GM23338 (cell line): ENCODE measurements around the gene MTNR1B. TPM values are rescaled to one million over a fixed set of nuclear protein-coding genes. Genes with fewer than 3 reads are reported as not detected.

Source experiments
- ATAC-seq: fragments of 200-7000 bp; cut with Tn5 transposase; 3 replicates; pipeline ENCODE4 v1.9.1; 2020
- DNase-seq: peaks from one replicate; pipeline ENCODE4 v3.0.0-alpha.2; 2015; ENCODE audit warnings: low spot score
- H2AFZ ChIP-seq: fragments of 200-600 bp; sonication (generic); 2 replicates; pipeline ENCODE4 v1.8.0; 2016; ENCODE audit warnings: antibody characterized with exemption, mild to moderate bottlenecking, moderate library complexity
- H3F3A ChIP-seq: fragments of 200-600 bp; sonication (generic); replicated peaks from 2 replicates; pipeline ENCODE4 v1.8.0; 2017; ENCODE audit warnings: antibody characterized with exemption, mixed run types, low read depth
- H3K27ac ChIP-seq: fragments of 200-600 bp; sonication (generic); 2 replicates; pipeline ENCODE4 v1.6.1; 2016; ENCODE audit warnings: low read depth
- H3K27me3 ChIP-seq: fragments of 200-600 bp; sonication (generic); 2 replicates; pipeline ENCODE4 v1.8.0; 2016; ENCODE audit warnings: mild to moderate bottlenecking, mixed run types, moderate library complexity; ENCODE audit not compliant: insufficient read depth
- H3K36me3 ChIP-seq: fragments of 200-600 bp; sonication (generic); 2 replicates; pipeline ENCODE4 v1.8.0; 2016; ENCODE audit warnings: mild to moderate bottlenecking; ENCODE audit not compliant: insufficient read depth
- H3K4me1 ChIP-seq: fragments of 200-600 bp; sonication (generic); 2 replicates; pipeline ENCODE4 v1.8.0; 2016; ENCODE audit warnings: mild to moderate bottlenecking, moderate library complexity; ENCODE audit not compliant: insufficient read depth
- H3K4me2 ChIP-seq: fragments of 200-600 bp; sonication (generic); 2 replicates; pipeline ENCODE4 v1.7.1; 2017; ENCODE audit warnings: mixed run types
- H3K4me3 ChIP-seq: fragments of 200-600 bp; sonication (generic); 2 replicates; pipeline ENCODE4 v1.6.1; 2016; ENCODE audit warnings: mixed run types
- H3K79me2 ChIP-seq: fragments of 200-600 bp; sonication (generic); replicated peaks from 2 replicates; pipeline ENCODE4 v1.8.0; 2017; ENCODE audit warnings: mild to moderate bottlenecking; ENCODE audit not compliant: insufficient read depth
- H3K9me2 ChIP-seq: fragments of 200-600 bp; sonication (generic); 2 replicates; pipeline ENCODE4 v1.8.0; 2017; ENCODE audit not compliant: insufficient read depth
- H4K20me1 ChIP-seq: fragments of 200-600 bp; sonication (generic); replicated peaks from 2 replicates; pipeline ENCODE4 v1.8.0; 2017; ENCODE audit warnings: mild to moderate bottlenecking; ENCODE audit not compliant: insufficient read depth
- H3K27ac Mint-ChIP-seq: 2 replicates; pipeline ENCODE4 v1.8.0; 2020; ENCODE audit warnings: inconsistent platforms, mild to moderate bottlenecking, moderate library complexity, mixed read lengths
- H3K27me3 Mint-ChIP-seq: 3 replicates; pipeline ENCODE4 v1.8.0; 2022; ENCODE audit warnings: low read depth, mild to moderate bottlenecking, moderate library complexity, mixed read lengths, inconsistent platforms; ENCODE audit not compliant: insufficient read depth, poor library complexity
- H3K36me3 Mint-ChIP-seq: 3 replicates; pipeline ENCODE4 v1.8.0; 2021; ENCODE audit warnings: low read depth, mild to moderate bottlenecking, inconsistent platforms, moderate library complexity, mixed read lengths
- H3K4me1 Mint-ChIP-seq: 3 replicates; pipeline ENCODE4 v1.8.0; 2020; ENCODE audit warnings: mild to moderate bottlenecking, inconsistent platforms, mixed read lengths
- H3K4me3 Mint-ChIP-seq: 3 replicates; pipeline ENCODE4 v1.8.0; 2021; ENCODE audit warnings: moderate library complexity, mild to moderate bottlenecking, inconsistent platforms, mixed read lengths
- H3K9me3 Mint-ChIP-seq: 3 replicates; pipeline ENCODE4 v1.8.0; 2020; ENCODE audit warnings: moderate library complexity, mild to moderate bottlenecking, inconsistent platforms, mixed read lengths
- CREB1 ChIP-seq: fragments of 250-450 bp; sonication (Bioruptor Pico); IDR thresholded peaks from 2 replicates; pipeline ENCODE4 v1.5.0; 2020; ENCODE audit warnings: low read depth, mild to moderate bottlenecking, moderate library complexity
- CTCF ChIP-seq, 2 experiments: fragments of 200-600 bp in 1 of 2; sonication (generic) in 1 of 2; conservative IDR thresholded peaks; 2 replicates each; pipeline versions ENCODE4 v1.5.1 to v1.6.1; 2016 to 2017; ENCODE audit warnings: antibody characterized with exemption in 2 of 2, low read depth in 2 of 2, mild to moderate bottlenecking in 2 of 2, moderate library complexity in 1 of 2
- ETS1 ChIP-seq: IDR thresholded peaks from 2 replicates; pipeline ENCODE4 v1.6.1; 2016; ENCODE audit warnings: antibody characterized with exemption
- EZH2 ChIP-seq: fragments of 200-600 bp; sonication (generic); IDR thresholded peaks from one replicate; pipeline ENCODE4 v1.8.0; 2017; ENCODE audit warnings: antibody characterized with exemption, mild to moderate bottlenecking, low read depth; ENCODE audit not compliant: unreplicated experiment
- EZH2phosphoT487 ChIP-seq: fragments of 200-600 bp; sonication (generic); IDR thresholded peaks from one replicate; pipeline ENCODE4 v1.8.1; 2018; ENCODE audit warnings: antibody characterized with exemption; ENCODE audit not compliant: unreplicated experiment
- JUNB ChIP-seq: IDR thresholded peaks from one replicate; pipeline ENCODE4 v1.6.1; 2016; ENCODE audit warnings: antibody characterized with exemption; ENCODE audit not compliant: unreplicated experiment
- POLR2AphosphoS5 ChIP-seq: IDR thresholded peaks from 2 replicates; pipeline ENCODE4 v1.6.1; 2016; ENCODE audit warnings: antibody characterized with exemption, low read depth
- STAT1 ChIP-seq: IDR thresholded peaks from one replicate; pipeline ENCODE4 v1.6.1; 2016; ENCODE audit warnings: antibody characterized with exemption; ENCODE audit not compliant: unreplicated experiment
- ZNF462 ChIP-seq: fragments of 250-450 bp; sonication (Bioruptor Pico); IDR thresholded peaks from 2 replicates; pipeline ENCODE4 v1.5.0; 2020; ENCODE audit warnings: mild to moderate bottlenecking, moderate library complexity
- polyA plus RNA-seq: library from polyadenylated mRNA; unstranded; fragments of >200 nt; fragmentation: Nextera tagmentation; extraction: Ambion mirVana; gene quantifications from 2 replicates; pipeline ENCODE4 v1.2.1, GENCODE V29; 2016
- total RNA-seq: library from RNA; depleted of rRNA; stranded (reverse); fragments of >200 nt; shearing (Covaris generic); gene quantifications from 2 replicates; pipeline ENCODE4 v1.2.3, GENCODE V29; 2014

MTNR1B gene
- total and polyA plus RNA-seq, 2 experiments from 2014 or later: not detected

GRCh38 chr11:93013646-93014045, 44.2 kb downstream of the MTNR1B start (continued):
- no peak for TF ChIP-seq ZNF462 (CRISPR knock-in tag)

GRCh38 chr11:93016595-93016994, 47.1 kb downstream of the MTNR1B start:
- H3K27ac Mint-ChIP-seq: no peak overlapping the region
- H3K36me3 Mint-ChIP-seq: peaks cover 15% of the 10 kb centered on the region; the same call in 2 of the 3 replicates
- peaks cover 26% of the 10 kb centered on the region for H3K9me3 Mint-ChIP-seq
- H3K27ac ChIP-seq: no peak overlapping the region
- peaks cover 5% of the 10 kb centered on the region for H3K27me3 Mint-ChIP-seq
- no peaks in the 10 kb centered on the region for H3K79me2 ChIP-seq
- no peaks in the 10 kb centered on the region for H3K4me1 ChIP-seq
- no peak overlapping the region for H3K4me3 ChIP-seq
- H3K36me3 ChIP-seq: no peaks in the 10 kb centered on the region
- H3K4me3 Mint-ChIP-seq: no peak overlapping the region
- no peaks in the 10 kb centered on the region for H3F3A ChIP-seq
- no peaks in the 10 kb centered on the region for H3K27me3 ChIP-seq
- no peaks in the 10 kb centered on the region for H4K20me1 ChIP-seq
- H3K4me1 Mint-ChIP-seq: 0 out of 3 replicates have a peak, but pooled peaks cover 6% of the 10 kb centered on the region
- H2AFZ ChIP-seq: no peak overlapping the region
- ATAC-seq (no peak), DNase-seq (no peak)
- H3K9me2 ChIP-seq: no peaks in the 10 kb centered on the region
- H3K4me2 ChIP-seq: no peak overlapping the region
- TF ChIP-seq STAT1 (no peak), EZH2 (no peak), ETS1 (no peak), JUNB (no peak), POLR2AphosphoS5 (no peak), CTCF (conservative IDR thresholded peaks at IDR 0.05; ENCODE audit: low read depth in 2 of 2) (no peak), CREB1 (CRISPR knock-in tag) (no peak), EZH2phosphoT487 (no peak)
